Activated CD8-positive, alpha-beta memory T cell treated with anti-CD3 and anti-CD28 coated beads for 36 hours (primary cell): ENCODE data around the gene FKBP15. TPM values are rescaled to one million over a fixed set of nuclear protein-coding genes. Genes with fewer than 3 reads are reported as not detected.
"Not testable (repeated sequence)": the region's sequence is repeated elsewhere in the genome, so short reads cannot be mapped to it uniquely, and the experiment has no call there.

Experiments used
- CTCF ChIA-PET: fragments of 350-600 bp; sonication (Branson Sonifier 250); formaldehyde crosslinking; loops from one replicate; lab custom pipeline; 2021; ENCODE audit warnings: antibody characterized with exemption; lab: Charles Lee
- POLR2A ChIA-PET: fragments of 350-600 bp; sonication (Branson Sonifier 250); formaldehyde crosslinking; loops from one replicate; lab custom pipeline; 2021; ENCODE audit warnings: antibody characterized with exemption; lab: Charles Lee
- total RNA-seq, 2 experiments: library from RNA; stranded (reverse); gene quantifications; one replicate each; pipeline ENCODE4 v1.2.3, GENCODE V29; 2021

Gene FKBP15
- total RNA-seq, 2 experiments from 2014 or later = 32.6 to 32.8 TPM

DNA sequence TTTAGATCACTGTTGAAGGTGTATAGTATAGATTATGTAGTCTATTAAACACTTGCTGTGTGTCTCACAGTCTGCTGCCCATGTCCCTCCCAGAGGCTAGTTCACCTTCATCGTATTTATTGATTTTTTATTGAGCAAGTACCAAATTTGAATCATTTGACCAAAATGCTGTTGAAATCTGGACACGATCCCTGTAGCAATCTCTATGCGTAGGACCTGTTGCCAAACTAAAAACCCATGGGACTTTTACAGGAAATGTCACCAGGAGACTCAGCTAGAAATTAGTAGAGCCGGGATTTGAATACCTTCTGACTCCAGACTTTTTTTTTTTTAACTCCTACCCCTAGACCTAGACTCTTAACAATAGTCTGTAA is 17.8 kb upstream of the FKBP15 start:
- ChIA-PET POLR2A (interaction anchor here (0.6 to 0.7 kb wide), 2 partner anchors 18 to 411 kb away, joined by 3 read pairs; partner anchors contain the start of genes FKBP15 and SLC31A1), CTCF (interaction anchor here (0.6 kb wide), 1 partner anchor 137 kb away, joined by 3 read pairs; no protein-coding TSS in a partner anchor)

DNA sequence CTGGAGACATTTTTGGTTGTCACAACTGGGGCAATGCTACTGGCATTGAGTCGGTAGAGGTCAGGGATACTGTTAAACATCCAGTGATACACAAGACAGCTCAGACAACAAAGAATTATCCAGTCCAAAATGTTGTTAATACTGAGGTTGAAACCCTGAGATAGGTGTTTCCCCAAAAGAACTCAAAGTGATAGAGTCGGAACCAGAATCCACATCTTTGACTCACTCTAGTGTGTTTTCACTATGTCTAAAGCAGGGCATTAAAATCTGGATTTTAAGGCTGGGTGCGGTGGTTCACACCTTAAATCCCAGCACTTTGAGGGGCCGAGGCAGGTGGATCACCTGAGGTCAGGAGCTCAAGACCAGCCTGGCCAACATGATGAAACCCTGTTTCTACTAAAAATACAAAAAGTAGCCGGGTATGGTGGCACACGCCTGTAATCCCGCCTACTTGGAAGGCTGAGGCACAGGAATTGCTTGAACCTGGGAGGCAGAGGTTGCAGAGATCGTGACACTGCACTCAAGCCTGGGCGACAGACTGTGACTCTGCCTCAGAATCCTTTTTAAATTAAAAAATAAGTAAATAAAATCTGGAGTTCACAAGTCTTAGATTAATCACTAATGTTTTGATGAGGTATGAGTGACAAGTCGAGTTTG is 17.3 kb upstream of the FKBP15 start:
- ChIA-PET CTCF (no interaction called here), POLR2A (interaction anchor here (0.6 kb wide), 1 partner anchor 17 kb away, joined by 3 read pairs; the partner anchor contains the start of genes FKBP15 and SLC31A1)

DNA sequence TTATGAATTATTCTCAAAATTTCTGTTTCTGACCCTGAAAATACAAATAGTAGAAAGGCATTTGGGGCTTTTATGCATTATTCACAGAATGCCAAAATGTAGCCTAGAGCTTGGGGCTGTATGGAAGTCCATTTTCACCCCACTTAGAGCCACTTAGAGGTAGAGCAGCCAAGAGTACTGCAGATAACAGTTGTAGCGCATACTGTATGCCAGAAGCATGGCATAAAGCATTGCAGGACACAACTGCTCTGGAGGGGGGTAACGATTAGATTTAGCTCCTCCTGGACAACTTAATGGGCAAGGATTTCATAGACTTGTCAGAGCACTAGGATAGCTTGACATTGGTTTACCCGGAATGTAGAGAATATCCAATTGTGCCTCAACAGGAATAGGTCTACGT is 15.9 kb upstream of the FKBP15 start:
- POLR2A ChIA-PET = no interaction called here
- CTCF ChIA-PET = no interaction called here

DNA sequence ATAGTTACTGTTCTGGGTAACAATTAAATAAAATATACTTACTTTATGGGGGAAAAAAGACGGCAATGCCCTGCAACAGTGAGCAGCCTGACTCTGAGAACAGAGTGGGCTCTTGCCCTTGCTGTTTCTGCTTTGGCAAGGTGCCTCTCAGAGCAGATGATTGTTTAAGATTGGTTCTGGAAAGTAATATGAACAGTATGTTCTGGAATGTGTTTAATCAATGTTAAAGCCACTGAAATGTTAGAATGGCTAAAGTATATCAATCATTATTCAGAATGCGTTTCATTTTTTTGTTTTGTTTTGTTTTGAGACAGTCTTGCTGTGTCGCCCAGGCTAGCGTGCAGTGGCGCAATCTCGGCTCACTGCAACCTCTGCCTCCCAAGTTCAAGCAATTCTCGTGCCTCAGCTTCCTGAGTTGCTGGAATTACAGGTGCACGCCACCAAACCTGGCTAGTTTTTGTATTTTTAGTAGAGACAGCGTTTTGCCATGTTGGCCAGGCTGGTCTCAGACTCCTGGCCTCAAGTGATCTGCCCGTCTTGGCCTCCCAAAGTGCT is 14.7 kb upstream of the FKBP15 start:
- CTCF ChIA-PET = interaction anchor here (0.6 kb wide), 1 partner anchor 1058 kb away, joined by 3 read pairs; no protein-coding TSS in a partner anchor
- POLR2A ChIA-PET = not testable (repeated sequence)

DNA sequence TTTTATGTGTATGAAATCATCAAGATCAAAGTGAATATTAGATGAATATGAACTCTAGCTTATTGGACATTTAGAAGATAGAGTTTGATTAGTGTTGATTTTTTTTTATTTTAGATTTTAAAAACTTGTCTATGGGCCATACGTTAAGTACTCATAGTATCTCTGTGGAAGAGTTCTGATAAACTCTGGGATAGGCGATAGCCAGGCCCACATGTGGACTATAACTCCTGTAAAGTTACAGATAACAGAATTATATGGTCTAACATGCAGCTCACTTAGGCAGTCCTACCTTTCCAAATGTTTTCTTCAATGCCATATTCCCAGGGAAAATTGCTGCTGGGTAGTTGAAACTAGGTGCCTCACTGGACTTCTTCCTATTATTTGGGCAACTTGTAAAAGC is 10.6 kb upstream of the FKBP15 start:
- CTCF ChIA-PET = interaction anchor here (0.8 to 1.4 kb wide), 2 partner anchors 10 kb away, joined by 3 to 4 read pairs; partner anchors contain the start of genes FKBP15 and SLC31A1
- POLR2A ChIA-PET = no interaction called here

DNA sequence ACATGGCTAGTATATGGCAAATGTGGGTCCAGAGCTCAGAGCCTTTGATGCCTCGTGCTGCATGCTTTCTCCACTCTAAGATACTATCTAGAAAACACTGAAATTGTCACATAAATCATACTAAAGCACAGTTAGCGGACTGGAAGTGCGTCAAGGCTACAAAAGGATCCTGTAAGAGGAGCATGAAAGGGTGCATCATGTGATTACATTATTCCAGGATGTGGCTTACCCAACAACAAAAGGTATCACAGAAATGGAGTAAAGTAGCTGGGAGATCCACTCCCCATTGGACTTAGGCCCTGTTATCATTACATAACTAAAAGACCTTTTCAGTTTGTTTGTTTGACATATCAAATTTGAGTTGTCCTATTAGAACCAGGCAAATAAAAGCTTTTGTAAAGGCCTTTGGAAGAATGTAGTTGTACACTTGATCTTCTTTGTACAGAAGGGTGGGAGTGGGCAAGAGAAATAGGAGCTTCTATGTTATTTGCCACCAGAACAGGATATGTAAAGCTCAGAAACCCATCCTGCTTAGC is 7.1 kb upstream of the FKBP15 start:
- ChIA-PET CTCF (no interaction called here), POLR2A (no interaction called here)

DNA sequence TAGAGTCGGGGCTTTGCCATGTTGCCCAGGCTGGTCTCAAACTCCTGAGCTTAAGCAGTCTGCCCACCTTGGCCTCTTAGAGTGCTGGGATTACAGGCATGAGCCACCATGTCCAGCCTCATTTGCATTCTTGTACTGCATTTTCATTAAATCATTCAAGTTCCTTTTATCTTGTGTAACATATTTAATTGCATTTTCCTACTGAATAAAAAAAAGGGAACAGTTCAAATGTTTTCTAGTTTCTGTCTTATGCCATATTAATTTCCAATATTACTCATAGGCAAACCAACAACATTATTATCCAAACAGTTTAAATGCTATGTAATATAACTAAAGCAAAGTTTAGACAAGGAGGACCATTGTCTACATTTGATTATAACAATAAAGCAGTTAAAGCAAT is 6.4 kb upstream of the FKBP15 start:
- CTCF ChIA-PET = no interaction called here

DNA sequence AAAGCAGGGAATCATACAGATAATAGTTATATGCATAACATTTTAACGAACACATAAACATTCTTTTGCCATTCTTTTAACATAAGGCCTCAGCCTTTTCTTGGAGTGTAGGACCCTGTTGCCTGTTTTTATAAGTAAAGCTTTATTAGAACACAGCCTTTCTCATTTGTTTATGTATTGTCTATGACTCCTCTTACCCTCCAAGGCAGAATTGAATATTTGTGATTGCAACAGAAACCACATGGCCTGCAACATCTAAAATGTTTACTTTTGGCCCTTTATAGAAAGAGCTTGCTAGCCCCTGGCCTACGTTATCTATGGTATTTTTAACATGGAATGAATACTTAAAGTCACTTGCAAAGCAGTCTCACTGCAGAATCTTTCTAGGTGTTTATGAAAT is 2.9 kb upstream of the FKBP15 start:
- ChIA-PET POLR2A (no interaction called here), CTCF (no interaction called here)

More for the DNA sequence above, 6.4 kb upstream of the FKBP15 start:
- POLR2A ChIA-PET = no interaction called here

DNA sequence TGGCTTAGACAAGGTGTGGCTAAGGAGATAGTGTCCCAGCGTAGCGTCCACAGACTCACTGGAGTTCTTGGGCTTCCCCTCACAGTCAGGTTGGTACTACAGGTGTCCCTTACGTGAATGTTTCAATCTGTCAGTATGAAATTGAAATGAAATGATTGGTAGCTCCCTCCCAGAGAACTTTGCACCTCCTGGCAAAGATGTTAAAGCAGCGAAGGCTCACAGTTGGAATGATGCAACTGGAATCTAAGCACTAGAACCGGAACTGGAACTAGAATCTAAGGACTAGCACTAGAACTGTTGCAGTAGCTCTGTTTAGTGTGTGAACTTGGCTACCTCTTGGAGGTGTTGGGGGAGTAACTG is 1.4 kb upstream of the FKBP15 start:
- CTCF ChIA-PET = interaction anchor here (1.7 to 2.8 kb wide), 2 partner anchors 53 to 71 kb away, joined by 4 to 6 read pairs; partner anchors contain the start of genes CDC26, PRPF4 and SLC31A2
- POLR2A ChIA-PET = interaction anchor here (3.2 kb wide), 1 partner anchor 52 kb away, joined by 18 read pairs; the partner anchor contains the start of genes CDC26 and PRPF4

DNA sequence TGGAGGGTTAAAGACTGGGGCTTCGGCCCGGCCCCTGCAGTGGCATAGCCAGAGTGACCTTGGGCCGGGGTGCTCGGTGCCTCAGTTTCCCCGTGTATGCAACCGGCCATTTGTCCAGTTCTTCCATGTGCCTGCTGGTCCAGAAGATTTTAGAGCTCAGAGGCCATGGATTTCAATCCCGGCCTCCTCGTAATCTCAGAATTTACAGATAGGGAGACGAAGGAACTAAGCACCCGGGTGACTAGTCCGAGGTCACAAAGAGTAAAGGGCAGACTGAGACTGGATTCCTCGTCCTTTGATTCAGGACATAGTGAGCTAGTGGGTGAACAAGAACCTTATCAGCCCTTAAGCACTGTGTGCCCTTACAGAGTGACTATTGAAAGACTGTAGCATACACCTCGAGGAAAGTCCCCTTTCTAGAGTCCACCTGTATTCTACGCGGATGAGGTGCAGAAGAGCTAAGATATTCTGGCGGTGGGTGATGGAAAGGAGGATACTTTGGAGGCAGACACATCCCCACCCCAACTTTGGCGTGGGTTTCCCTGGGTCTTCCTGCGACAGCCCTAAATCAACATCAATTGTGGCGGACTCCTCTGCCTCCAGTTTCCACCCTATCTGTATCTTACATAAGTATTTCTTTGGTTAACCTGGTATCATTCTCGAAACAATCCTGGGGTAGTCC is 864 bp upstream of the FKBP15 start:
- ChIA-PET POLR2A (interaction anchor here (1.2 to 3.2 kb wide), 3 partner anchors 53 to 290 kb away, joined by 3 to 18 read pairs (median 4); partner anchors contain the start of genes CDC26 and PRPF4), CTCF (interaction anchor here (1.2 to 2.8 kb wide), 5 partner anchors 10 to 188 kb away, joined by 3 to 6 read pairs (median 4); partner anchors contain the start of genes C9orf43, CDC26, POLE3 and PRPF4)

DNA sequence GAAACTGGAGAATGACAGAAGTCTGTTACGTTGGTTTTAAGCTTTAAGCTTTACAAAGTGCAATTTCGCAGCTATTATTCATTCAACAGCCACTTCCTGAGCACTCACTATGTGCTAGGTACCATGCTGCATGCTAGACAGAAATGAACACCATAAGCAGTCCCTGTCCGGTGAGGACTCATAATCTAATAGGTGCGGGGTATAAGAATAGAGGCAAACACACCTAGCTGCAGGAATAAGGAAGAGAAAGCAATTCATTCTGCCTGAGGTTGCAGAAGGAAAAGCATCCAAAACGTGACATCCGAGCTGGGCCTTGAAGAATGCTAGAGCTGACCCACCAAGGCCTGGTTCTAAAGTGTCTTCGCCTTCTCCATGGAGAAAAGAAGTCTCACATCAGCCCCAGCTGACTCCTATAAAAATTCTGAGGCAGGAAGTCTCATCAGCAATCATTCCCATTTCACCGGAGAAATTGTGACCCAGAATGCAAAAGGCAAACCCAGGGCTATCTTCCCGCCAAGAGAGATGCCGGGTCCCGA is 542 bp downstream of the FKBP15 start:
- ChIA-PET CTCF (interaction anchor here (0.9 to 2.8 kb wide), 5 partner anchors 25 to 190 kb away, joined by 3 to 6 read pairs (median 3); partner anchors contain the start of genes C9orf43, CDC26, POLE3 and PRPF4), POLR2A (interaction anchor here (0.6 to 3.2 kb wide), 10 partner anchors 39 to 1189 kb away, joined by 3 to 18 read pairs (median 4); partner anchors contain the start of genes CDC26, PRPF4 and SLC31A2)

DNA sequence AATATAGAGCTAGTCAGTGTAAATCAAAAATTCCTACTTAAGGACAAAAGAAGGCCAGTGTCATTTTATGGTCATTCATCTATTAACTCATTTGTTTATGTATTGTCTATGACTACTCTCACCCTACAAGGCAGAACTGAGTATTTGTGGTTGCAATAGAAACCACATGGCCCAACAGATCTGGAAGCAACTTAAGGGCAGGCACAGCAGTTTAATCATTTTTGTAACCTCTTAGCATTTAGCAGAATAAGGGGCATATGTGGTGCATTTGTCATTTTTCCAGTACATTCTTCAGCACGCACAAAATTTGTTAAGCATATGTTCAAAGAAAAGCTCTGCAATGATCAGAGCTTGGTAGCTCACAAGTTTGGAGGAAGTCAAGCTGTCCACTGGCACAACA is 1.1 kb downstream of the FKBP15 start:
- POLR2A ChIA-PET = interaction anchor here (1.2 to 3.2 kb wide), 4 partner anchors 50 to 130 kb away, joined by 3 to 18 read pairs (median 5); partner anchors contain the start of genes CDC26, PRPF4 and SLC31A2
- CTCF ChIA-PET = interaction anchor here (0.6 to 1.3 kb wide), 4 partner anchors 24 to 234 kb away, joined by 3 read pairs; partner anchors contain the start of genes CDC26 and PRPF4

DNA sequence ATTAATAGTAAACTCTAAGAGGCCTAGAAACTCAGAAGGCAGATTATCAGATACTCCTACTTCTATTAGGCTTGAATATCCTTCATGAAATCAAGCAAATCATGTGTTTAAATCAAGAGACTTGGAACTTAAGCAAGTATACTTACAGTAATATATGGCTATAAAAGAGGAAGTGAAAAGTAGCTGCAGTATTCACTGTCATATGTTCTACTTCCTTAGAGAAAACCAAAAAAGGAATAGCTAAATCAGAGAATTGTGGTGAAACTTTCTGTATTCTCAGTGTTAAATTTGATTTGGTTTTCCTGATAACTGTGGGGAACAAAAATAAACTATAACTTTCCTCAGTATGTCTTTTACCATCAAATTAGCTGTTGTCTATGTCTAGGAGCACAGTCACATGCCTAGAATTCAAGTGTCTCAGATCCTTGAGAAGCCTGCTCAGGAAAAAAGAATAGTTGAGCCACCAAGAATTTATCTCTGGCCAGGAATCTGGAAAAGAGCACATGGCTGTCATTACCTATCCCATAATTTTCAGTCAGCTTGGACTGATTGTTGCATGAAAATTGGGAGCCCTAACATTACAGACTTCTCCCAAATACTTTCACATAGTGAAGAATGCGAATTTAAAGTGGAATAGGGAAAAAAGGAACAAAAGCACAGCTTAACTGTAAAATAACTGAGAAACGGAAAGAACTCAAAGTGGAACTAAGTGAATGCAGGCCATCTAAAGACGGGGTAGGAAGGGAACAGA is 1.7 kb downstream of the FKBP15 start:
- POLR2A ChIA-PET = interaction anchor here (1.2 to 3.2 kb wide), 3 partner anchors 50 to 68 kb away, joined by 5 to 18 read pairs (median 5); partner anchors contain the start of genes CDC26, PRPF4 and SLC31A2
- CTCF ChIA-PET = interaction anchor here (0.6 to 1.3 kb wide), 4 partner anchors 23 to 235 kb away, joined by 3 read pairs; partner anchors contain the start of genes CDC26 and PRPF4

DNA sequence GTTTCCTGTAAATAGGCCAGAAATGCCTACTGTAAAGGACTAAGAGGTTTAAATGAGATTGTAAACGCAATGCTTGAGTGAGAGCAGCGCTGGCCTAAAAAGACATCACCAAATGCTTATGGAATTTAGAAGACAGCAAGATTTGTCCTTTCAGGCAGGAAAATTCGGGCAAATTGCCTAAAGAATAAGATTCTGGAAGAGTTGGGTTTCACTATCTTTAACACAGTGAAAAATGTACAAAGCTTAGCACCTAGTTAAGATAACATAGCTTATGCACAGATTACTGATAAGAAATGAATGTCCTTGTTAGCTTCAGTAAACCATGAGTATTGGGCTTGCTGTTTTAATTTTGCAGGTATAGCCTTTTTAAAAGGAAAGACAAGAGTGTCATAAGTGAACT is 4.7 kb downstream of the FKBP15 start:
- POLR2A ChIA-PET = no interaction called here
- CTCF ChIA-PET = no interaction called here

DNA sequence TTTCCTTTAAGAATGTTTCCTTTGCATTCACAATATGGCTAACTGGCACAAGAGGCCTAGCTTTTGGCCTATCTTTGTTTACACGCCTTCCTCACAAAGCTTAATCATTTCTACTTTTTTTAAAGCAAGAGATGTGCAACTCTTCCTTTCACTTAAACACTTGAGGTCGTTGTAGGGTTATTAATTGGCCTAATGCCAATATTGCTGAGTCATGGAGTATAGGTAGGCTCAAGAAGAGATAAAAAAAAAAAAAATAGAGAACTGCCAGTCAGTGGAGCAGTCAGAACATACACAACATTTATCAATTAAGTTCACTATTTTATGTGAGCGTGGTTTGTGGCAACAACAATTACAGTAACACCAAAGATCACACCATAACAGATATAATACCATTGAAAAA is 5.9 kb downstream of the FKBP15 start:
- POLR2A ChIA-PET = no interaction called here

DNA sequence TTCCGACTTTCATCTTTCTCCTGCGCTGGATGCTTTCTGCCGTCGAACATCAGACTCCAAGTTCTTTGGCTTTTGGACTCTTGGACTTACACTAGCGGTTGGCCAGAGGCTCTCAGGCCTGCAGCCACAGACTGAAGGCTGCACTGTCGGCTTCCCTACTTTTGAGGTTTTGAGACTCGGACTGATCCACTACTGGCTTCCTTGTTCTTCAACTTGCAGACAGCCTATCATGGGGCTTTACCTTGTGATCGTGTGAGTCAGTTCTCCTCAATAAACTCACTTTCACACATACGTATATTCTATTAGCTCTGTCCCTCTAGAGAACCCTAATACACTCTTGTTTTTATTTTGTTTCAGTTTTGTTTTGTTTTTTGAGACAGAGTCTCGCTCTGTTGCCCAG is 10.3 kb downstream of the FKBP15 start:
- CTCF ChIA-PET = no interaction called here

More for the DNA sequence above, 5.9 kb downstream of the FKBP15 start:
- CTCF ChIA-PET = interaction anchor here (0.7 kb wide), 1 partner anchor 29 kb away, joined by 3 read pairs; no protein-coding TSS in a partner anchor

DNA sequence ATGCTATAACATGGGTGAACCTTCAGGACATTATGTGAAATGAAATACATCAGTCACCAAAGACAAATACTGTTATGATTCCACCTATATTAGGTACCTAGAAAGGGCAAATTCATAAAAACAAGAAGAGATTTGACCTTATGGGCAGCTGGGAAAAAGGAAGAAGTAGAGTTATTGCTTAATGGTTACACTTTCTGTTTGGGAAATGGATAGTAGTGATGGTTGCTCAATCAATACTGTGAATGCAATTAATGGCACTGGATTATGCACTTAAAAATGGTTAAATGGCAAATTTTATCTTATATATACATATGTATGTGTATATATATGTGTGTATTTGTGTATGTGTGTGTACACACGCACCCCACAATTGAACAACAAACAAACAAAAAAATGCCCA is 15.2 kb downstream of the FKBP15 start:
- ChIA-PET POLR2A (no interaction called here), CTCF (no interaction called here)

More for the DNA sequence above, 10.3 kb downstream of the FKBP15 start:
- POLR2A ChIA-PET = no interaction called here

DNA sequence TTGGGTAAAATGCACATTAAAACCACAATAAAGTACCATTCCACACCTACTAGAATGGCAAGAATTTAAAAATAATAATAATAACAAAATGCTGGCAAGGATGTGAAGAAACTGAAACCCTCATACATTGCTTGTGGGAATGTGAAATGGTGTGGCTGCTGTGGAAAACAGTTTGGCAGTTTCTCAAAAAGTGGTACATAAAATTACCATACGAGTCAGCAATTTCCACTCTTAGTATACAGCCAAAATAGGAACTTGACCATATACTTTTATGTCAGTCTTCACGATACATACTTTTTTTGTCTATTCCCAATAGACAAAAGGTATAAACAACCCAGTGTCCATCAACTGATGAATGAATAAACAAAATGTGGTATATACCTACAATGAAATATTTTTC is 15.6 kb downstream of the FKBP15 start:
- POLR2A ChIA-PET = no interaction called here
- CTCF ChIA-PET = no interaction called here
